CD4-positive, alpha-beta T cell treated with Interferon gamma for 1 hour (primary cell): Measurements from ENCODE around the gene PID1.
"Not testable (repeated sequence)": the region's sequence is repeated elsewhere in the genome, so short reads cannot be mapped to it uniquely, and the experiment has no call there.

Experiments
- DNase-seq: peaks from one replicate; pipeline ENCODE4 v3.0.0-alpha.2; 2020

The PID1 gene

DNA sequence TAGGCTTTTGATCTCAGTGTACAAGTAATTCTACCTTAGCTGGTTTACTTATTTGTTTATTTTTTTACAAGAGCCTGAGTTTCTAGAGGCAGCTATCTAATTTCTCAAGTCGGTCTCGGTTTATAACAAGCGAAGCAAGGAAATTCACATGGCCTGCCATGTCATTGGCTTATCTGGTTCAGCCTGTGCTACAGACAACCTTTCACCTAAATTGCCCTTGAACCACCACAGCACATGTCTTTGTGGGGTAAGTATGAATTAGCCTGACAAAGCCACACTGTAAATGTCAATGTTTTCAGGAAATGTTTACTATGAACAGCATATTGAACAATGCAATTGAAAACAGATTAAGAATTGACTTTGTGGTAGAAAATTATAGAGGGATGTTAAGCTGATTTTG is 167.1 kb downstream of the PID1 start:
- no peak for DNase-seq

DNA sequence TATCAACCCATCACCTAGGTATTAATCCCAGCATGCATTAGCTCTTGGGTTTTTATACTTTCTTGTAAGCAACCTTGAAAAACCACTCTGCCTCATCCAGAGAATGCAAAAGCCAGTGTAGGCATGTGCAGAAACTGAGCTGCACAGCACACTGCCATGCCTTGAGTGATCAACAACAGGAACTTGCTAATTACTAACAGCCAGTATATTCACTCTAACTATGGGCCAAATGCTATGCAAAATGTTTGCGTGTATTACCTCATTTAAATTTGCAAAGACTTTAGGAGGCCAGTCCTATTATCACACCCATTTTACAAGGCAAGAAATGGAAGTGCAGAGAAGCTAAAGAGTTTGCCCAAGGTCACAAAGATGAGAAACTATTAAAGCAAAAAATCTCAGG is 169.8 kb downstream of the PID1 start:
- DNase-seq, result no peak

DNA sequence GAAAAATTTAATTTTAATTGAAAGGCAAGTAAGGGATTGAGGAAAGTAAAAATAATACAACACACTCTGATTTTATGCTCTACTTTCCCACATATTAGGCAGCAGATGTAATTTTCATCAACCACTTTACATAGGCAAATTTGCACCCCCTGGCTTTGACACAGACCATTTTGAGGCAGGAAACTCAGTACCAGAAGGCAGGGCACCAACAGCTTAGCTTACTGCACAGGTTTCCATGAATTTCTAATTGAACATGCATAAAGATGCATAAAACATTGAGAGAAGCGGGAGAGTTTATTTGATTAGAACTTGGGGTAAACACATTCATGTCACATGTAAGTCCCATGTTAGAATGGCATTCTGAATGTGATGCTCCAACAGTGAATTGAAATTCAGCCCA is 171.9 kb downstream of the PID1 start:
- DNase-seq, result no peak

DNA sequence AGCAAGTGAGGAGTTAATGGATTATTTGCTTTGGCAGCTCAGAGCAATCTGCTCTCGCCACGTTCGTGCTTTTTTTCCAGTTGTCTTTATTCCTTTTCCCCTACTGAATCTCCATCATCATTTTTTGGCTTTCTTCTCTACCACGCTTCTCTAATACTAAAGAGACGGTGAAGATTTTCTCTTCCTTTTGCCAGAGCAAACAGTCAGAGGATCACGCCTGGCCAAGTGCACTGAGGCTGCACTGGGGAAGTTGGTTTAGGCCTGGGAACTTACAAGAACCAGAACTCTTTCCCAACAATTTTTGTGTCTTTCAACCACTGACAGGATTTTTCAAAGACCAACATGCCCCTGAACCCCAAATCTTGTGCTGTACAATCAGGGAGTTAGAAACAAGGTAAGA is 172.3 kb downstream of the PID1 start:
- no peak for DNase-seq

DNA sequence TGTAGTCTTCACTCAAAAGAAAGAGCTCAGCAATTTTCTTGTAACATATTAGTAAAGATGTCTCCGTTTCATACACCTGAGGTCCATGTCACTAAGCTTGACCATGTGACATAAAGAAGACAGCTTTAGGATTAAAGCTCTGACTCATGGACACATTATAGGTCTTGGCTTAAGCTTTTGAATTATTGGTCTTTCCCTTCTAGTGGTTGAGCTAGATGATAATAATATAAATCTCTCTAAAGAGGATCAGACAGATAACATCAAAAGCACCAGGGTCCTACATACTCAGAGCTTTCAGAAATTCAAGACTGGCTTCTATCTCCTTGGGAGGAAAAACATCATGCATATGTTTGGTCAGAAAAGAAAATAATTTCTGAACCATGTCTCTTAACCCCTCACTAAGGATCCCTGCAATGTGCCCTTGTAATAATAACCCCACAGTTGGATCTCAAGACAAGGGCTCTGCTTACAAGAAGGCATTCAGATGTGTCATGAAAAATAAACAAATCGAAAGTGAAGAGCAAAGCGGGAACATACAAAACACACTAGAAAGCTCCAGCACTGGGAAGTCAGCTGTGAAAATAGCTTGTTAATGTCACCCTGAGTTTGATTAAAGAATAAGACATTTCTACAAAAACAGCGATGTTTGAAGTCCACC is 174.5 kb downstream of the PID1 start:
- DNase-seq, result no peak

DNA sequence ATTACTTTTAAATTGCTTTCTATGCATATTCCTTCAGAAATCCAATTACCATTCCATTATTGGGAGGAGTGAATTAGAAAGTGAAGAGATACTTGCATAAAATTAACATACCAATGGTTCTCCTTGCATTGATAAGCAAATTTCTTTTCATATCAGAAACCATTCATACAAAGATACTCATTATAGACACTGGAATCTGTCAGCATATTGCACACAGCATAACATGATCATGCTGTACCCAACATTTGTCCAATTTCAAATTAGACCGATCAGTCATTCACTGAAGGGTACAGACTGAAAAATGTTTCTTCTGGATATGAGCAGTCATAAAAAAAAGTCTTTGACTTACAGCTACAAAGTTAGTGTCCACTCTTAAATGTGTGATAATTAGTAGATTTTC is 175.6 kb downstream of the PID1 start:
- DNase-seq, result no peak

DNA sequence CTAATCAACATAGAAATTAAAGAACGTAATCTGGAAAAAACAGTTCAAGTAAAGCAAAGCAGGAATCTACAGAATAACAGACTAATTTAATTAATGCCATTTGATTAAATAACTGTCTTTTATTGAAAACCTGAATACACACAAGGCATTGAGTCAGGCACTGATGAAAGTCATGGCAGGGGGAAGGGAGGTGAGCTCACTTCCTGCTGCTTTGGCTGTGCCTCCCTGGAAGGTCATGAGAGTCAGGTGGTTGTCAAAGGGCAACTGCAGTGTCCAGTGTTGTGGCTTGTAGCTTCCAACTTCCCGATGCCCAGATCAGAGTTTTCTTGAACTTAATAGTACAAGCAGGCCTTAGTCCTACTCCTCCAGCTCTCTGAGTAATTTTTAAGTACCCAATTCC is 180.9 kb downstream of the PID1 start:
- no peak for DNase-seq

DNA sequence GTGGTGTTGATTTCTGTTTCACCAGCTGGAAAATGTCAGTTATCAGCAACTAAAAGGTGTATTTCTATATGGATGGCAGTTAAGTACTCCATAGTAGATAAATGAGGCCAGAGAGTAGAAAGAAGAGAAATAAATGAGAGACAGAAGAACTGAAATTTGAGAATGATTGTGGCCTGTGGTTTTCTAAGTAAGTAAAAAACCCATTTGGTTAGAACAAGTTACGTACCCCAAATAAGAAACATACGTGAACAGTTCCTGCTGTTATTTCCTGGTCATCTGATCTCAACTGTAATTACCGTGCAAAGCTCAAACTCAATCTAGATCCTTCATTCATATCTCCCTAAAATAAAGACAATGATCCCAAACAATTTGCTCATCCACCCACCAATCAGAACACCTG is 181.3 kb downstream of the PID1 start:
- DNase-seq, result no peak

DNA sequence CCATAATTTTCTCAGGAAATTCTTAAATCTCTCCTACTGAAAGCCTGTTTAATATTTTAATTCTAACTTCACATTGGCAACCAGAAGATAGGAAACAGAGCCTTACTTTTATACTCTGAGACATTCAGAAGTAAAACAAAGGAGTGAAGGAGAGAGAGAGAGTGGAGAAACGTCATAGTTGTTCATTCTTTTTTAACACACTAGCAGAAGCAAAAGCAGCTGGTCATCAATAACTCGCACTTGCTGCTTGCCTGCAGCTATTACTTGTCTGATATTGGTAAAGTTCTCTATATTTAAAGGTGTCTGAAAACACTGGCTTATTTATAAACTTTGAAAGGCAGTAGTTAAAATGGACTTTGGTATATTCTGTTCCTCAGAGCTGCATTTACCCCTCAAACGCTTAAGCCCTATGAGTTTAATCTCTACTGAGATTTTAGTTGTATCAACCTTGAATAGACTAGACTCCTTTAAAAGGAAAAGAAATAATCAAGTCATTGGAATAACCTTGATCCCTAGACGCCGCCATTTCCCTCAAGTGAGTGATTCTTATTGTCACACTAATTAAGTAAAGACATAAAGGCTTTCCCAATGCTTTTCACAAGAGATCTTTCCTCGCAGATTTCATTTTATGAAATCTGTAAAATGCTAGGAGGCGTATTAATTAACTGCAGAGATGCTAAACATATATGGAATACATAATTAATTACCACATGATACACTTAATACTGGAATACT is 182.0 kb downstream of the PID1 start:
- no peak for DNase-seq

DNA sequence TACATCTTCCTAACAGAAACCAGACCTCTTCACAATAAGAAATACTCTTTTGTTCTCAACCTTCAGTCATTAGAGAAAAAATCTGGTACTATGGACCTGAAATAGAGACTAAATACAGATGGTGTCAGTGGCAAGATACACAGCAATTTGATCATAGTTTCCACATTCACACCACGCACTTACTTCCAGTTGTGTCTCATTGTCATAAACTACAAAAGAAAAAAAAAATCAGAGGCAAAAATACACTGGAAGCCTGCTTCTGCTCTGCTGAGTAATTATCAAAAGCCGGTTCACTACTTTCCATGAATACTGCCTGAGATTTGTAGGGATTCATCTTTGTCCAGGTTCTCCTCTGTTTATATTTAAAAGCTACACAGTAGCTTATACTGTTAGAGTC is 182.6 kb downstream of the PID1 start:
- DNase-seq, result no peak

DNA sequence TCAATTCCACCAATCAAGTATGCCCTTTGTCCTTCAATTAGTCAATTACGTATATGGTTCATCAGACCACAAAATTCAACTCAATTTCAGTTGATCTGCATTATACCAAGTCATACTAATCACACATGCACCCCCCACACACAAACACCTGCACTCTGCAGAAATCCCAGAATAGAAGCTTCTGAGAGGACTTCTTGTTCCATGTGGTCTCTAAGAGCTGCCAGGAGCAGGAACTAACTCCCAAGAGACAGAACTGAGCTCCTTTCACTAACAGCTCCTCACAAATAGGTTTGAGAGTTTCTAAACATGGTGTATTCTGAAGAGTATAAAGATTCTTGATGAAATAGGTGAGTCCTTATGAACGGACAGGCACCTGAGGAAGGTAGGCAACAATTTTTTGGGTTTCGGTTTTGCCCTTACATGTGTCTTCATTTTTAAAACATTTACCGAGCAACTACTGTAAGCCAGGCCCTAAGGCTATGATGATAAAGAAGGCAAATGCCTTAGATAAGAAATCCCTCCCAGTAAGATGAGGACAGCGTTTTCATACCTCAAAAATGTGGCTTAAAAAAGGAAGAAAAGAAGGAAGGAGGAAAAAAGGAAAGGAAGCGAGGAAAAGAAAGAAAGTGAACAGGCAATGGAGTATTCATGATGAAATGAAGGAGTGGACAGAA is 183.1 kb downstream of the PID1 start:
- no peak for DNase-seq

DNA sequence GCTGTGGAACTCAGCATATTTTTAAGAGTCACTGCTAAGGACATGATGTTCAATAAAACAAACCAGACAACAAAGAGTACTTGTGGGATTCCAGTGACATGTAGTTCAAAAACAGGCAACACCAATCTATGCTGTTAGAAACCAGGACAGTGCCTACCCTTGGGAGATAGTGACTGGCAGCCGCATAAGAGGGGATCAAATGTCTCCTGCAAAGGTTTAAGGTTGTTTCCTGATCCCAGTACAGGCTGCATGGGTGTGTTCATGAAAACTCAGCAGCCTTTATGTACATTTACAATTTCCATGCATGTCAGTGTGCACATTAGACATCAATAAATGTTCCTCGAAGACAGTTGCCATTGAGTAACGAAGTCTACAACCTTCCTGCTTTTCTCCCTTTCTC is 183.8 kb downstream of the PID1 start:
- no peak for DNase-seq

DNA sequence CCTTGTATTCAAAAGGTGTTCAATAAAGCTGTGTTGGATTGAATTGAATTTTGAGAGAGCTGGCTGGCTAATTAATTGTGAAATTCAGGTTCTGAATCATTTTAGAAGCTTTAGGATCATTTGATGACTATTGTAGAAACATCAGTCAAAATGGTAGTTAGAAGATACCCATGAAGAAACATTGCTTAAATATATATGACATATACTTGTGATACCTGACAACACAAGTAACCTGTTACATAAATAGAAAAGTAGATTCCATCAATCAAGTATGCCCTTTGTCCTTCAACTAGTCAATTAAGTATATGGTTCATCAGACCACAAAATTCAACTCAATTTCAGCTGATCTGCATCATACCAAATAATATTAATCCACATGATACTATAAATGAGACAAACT is 185.6 kb downstream of the PID1 start:
- DNase-seq, result no peak

DNA sequence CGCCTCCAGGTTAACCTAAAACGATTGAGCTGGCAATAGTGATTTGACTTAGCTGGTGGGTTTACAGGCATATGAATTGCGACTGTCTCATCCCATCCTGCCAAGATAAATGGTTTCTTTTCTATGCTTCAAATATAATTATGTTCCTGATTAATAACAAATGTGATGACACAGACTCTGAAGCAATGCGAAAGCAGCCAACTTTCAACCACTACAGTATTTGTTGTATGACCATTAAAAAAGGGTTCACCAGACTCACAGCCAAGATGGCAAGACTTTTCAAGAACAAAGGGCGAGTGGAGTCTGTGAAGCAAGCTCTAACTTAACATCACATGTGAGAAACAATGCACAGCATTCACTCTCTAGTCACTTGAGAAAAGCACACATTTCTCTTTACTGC is 186.6 kb downstream of the PID1 start:
- no peak for DNase-seq

DNA sequence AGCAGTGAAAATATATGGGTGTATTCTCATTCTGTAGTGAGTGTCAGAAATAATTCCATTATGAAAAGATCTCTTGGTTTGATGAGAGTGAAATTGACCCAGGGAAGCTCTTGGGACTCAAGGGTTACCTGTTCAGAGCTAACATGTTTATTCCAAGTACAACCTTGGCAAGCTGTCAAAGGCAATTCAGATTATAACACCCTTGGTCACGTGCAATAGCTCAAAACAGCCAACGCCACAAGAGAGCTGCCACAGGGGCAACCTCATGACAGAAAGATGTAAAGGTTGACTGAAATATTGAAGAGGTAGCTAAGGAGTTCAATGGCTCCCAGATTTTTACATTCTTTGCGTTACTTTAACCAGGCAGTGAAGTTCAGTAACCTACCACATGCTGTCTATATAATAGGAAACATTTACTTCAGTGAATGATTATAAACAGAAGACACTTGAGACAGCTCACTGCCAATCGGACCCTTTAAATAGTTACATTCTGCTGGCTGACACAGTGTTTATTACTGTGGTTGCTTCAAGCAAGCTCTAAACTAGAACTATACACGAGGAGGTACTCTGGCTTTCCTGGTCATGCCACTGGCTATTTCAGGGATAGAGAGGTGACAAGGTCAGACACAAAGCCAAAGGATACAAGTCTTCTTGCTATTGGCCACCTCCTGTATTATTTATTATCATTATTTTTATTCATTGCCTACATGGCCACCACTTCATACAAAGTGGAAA is 187.3 kb downstream of the PID1 start:
- no peak for DNase-seq

DNA sequence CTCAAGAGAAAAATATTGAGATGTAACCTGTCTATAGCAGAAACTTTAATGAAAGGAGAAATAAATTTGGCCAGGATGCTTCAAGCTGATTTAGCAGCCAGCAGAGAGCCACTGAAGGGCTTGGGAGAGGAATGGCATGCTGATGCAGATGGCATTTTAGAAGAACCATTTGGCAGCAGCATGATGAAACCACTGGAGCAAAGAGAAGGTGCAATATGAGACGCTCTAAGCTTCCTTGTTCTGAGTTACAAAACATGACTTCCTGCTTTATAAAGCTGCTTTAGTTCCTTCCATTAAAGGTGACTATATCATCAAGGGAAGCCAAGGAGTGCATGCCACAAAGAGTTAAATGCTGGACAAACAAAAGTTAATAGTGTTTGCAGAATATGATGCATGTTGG is 189.7 kb downstream of the PID1 start:
- DNase-seq, result no peak

DNA sequence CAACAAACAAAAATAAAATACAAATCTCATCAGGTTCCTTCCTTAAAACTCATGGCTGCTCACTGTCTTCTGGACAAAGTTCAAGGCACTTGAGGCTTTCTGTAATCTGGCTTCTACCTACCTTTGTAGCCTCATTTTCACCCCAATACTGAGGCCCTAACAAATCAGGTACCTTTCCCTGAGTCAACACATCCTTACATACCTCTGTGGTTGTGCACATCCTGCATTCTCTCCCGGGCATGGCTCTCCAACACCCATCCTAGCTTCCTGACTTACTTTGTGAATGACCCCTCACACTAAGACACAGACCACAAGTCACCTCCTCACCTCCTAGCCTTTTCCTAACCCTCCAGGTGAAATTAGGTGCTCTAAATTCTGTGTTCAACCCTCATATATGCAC is 190.9 kb downstream of the PID1 start:
- no peak for DNase-seq

DNA sequence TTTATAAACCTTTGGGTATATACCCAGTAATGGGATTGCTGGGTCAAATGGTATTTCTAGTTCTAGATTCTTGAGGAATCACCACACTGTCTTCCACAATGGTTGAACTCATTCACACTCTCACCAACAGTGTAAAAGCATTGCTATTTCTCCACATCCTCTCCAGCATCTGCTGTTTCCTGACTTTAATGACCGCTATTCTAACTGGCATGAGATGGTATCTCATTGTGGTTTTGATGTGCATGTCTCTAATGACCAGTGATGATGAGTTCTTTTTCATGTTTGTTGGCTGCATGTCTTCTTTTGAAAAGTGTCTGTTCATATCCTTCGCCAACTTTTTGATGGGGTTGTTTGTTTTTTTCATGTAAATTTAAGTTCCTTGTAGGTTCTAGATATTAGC is 194.2 kb downstream of the PID1 start:
- DNase-seq, result not testable (repeated sequence)

DNA sequence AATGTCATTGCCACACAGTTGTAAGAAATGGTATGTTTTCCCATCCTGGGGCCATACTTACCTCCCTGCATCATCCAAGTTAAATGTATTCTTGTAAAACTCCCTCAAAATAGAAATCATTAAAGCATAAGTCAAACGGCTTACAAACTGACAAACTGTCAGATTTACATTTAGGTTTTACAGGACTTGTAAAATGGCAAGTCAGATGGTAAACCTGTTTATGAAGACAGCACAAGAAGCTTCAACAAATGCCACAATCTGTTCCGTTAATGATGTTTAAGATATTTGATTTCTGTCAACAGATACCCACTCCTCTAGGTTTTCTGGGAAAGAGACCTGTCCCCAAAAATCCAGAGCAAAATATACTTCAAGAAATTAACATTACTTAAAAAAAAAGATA is 197.2 kb downstream of the PID1 start:
- DNase-seq, result no peak

DNA sequence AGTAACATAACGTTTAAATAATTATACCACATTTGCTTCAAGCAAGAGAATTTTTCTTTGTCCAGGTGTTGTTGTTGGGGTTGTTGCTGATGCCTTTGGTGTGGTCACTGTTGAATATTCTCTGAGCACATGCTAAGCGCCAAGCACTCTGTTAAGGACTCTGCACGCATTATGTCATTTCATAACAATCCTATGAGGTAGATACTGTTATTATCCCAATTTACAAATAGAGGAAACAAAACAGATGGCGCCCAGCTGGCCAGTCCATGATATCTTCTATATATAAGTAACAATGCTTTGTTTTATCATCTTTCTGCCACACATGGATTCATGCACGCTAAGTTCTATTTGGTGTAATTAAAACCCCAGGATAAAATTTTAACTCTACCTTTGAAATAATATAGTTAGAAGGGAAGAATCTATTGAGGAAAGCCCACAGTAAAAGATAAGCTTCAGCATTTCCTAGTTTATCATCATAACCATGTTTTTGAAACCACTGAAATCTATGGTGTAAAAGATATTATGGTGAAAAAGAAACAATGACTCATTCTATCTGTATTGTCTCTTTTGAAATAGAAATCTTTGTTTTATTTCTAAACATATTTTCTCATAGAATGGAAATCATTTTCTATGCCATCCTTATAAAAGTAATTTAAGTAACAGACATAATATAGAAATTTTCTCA is 199.7 kb downstream of the PID1 start:
- DNase-seq, result no peak

DNA sequence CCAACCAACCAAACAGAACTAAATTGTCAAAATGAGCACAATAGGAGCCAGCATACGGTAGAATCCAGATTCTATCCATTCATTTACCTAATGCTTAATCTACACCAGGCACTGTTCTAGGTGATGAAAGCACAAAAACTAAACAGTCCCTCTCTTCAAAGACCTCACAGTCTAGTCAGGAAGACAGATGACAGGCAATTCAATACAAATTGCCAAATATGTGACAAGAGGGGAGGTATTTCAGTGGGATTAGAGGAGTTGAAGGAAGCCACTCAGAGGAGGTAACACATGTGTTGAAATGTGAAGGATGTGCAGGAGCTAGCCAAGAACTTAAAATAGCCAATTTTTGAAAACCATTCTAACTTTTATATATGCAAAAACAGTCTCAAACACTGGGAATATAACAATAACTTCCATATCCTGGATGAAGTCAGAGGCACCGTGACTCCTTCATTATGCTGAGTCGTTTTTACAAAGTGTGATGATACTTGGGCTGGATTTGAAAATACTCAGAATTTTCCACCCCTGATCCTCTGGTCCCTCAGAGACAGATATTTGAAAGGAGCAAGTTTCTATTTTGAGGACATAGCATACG is 204.9 kb downstream of the PID1 start:
- no peak for DNase-seq

DNA sequence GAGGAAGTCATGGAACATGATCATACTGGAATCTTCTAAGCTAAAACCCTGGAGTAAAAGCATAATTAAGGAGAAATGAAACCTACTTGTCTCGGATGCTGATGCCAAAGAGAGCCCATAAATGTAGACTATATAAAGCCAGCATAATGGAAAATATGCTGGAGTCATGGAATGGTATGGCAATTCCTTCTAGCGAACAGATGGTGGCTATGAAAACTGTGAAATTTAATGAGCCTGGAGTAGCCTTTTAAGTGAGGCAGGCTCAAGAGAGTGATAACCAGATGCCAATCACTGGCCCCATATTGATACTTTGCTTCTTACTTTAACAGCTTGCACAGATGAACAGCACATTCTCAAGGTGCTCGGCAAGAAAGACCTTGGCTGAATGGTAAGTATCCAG is 206.3 kb downstream of the PID1 start:
- no peak for DNase-seq

DNA sequence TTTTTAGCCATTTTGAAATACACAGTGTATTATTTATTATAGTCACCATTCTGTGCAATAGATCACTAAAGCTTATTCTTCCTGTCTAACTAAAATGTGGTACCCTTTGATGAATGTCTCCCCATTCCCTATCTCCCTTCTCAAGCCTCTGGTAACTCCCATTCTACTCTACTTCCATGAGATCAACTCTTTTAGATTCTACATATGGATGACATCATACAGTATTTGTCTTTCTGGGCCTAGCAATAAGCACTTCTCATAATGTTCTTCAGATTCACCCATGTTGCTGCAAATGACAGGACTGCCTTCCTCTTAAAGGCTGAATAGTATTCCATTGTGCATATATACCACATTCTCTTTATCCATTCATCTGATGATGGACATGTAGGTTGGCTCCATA is 210.9 kb downstream of the PID1 start:
- DNase-seq, result no peak
